Heart left ventricle (tissue), 16 donors: Measurements from ENCODE around the gene PCSK6. TPM values are rescaled to one million over a fixed set of nuclear protein-coding genes. Genes with fewer than 3 reads are reported as not detected.

Experiments used
- ATAC-seq, 4 donors: fragments of 200-7000 bp; cut with Tn5 transposase; one replicate each; pipeline ENCODE4 v1.9.1; 2020 to 2022; ENCODE audit warnings: moderate library complexity in 4 of 4, mild to moderate bottlenecking in 3 of 4, moderate number of reproducible peaks in 1 of 4
- DNase-seq, 5 donors: peaks; one replicate each; pipeline ENCODE4 v3.0.0-alpha.2; 2020
- H3K27ac ChIP-seq, 12 donors: fragments of 200-600 bp; sonication (generic) in 4 of 12; one replicate each; pipeline versions ENCODE4 v1.5.0 to v1.8.0; 2016 to 2022; ENCODE audit warnings: mild to moderate bottlenecking in 2 of 12
- H3K27me3 ChIP-seq, 9 donors: fragments of 200-600 bp; sonication (generic) in 2 of 9; one replicate each; pipeline versions ENCODE4 v1.5.1 to v1.8.0; 2016 to 2022; ENCODE audit warnings: mild to moderate bottlenecking in 3 of 9
- H3K36me3 ChIP-seq, 9 donors: fragments of 200-600 bp; sonication (generic) in 2 of 9; one replicate each; pipeline versions ENCODE4 v1.5.0 to v1.8.0; 2018 to 2022; ENCODE audit warnings: mild to moderate bottlenecking in 2 of 9
- H3K4me1 ChIP-seq, 12 donors: fragments of 200-600 bp; sonication (generic) in 4 of 12; one replicate each; pipeline versions ENCODE4 v1.5.0 to v1.8.0; 2016 to 2022; ENCODE audit warnings: mild to moderate bottlenecking in 3 of 12
- H3K4me3 ChIP-seq, 12 donors: fragments of 200-600 bp; sonication (generic) in 4 of 12; one replicate each; pipeline versions ENCODE4 v1.5.0 to v1.8.0; 2017 to 2022; ENCODE audit warnings: mild to moderate bottlenecking in 9 of 12, moderate library complexity in 4 of 12
- H3K9me3 ChIP-seq, 12 donors: fragments of 200-600 bp; sonication (generic) in 4 of 12; one replicate each; pipeline versions ENCODE4 v1.5.0 to v1.8.0; 2016 to 2022; ENCODE audit warnings: mild to moderate bottlenecking in 1 of 12
- CTCF ChIP-seq, 12 donors: fragments of 200-600 bp; sonication (generic) in 4 of 12; IDR thresholded peaks; one replicate each; pipeline versions ENCODE4 v1.5.0 to v1.8.0; 2018 to 2022; ENCODE audit warnings: antibody characterized with exemption in 12 of 12, mild to moderate bottlenecking in 5 of 12
- POLR2A ChIP-seq, 2 donors: fragments of 450-650 bp; IDR thresholded peaks; one replicate each; pipeline ENCODE4 v1.6.1; 2017; ENCODE audit warnings: antibody characterized with exemption in 2 of 2, mild to moderate bottlenecking in 2 of 2, moderate library complexity in 2 of 2
- WGBS, 4 donors: extraction: QIAGEN DNeasy Blood & Tissue Kit in 2 of 4; methylation state at CpG; one replicate each; pipeline versions ENCODE4 v1.1.5 to v1.1.7; 2013 to 2018; 5-methylcytosine and 5-hydroxymethylcytosine counted together
- intact Hi-C, 10 donors: fragments of 100-400 bp; cut with DNase I; formaldehyde crosslinking; loops; one replicate each; pipeline versions ENCODE4 v1.11.1 to v1.14.2; 2022
- polyA plus RNA-seq, 2 donors: library from polyadenylated mRNA; stranded (reverse); fragments of 200-250 nt; gene quantifications; one replicate each; pipeline ENCODE4 v1.2.3, GENCODE V29; 2013
- total RNA-seq, 9 donors: library from RNA; depleted of rRNA in 2 of 9; stranded (reverse); fragments of >200 nt in 2 of 9; fragmentation: NEBNext Ultra II Directional in 3 of 9; extraction: Animal tissue kit (Norgen Biotek cat#: 25700) in 3 of 9; gene quantifications; one replicate each; pipeline versions ENCODE4 v1.1.0 to v1.2.4, GENCODE V29; 2016 to 2023
- donor health status: ischemic (EF 13 %, LVEDD 7.1; RV severe dilation, severe dysfunction).
- donor health status: healthy with polysubstance abuse.
- donor health status: DM: no; HTN: yes; CAD: no.
- donor health status: DM: no; HTN: no; CAD: no.
- donor health status: ischemic (EF 25% LVEDD 6.9; RV normal size, moderate dysfunction).
- donor health status: ischemic (EF 25% LVEDD 5.7; RV mildly dilated, moderate dysfunction).
- donor health status: healthy.
- donor health status: DM: yes; HTN: yes; CAD: no.
- donor health status: ischemic (EF 35%, LVEDD 5.7; RV mildly dilated, moderate dysfunction).
- donor health status: nonischemic (EF 11% LVEDD 7.7; RV severe dilation, severe dysfunction).
- donor health status: DM: yes; HTN: yes; CAD: no.
- donor health status: PGD.
- donor health status: ischemic (EF 29% LVEDD 5.4; RV normal size, mild dysfunction).
- donor health status: nonischemic (EF 23%, LVEDD 6.1; RV moderate dilation, normal function).

PCSK6 gene
- total and polyA plus RNA-seq, 11 donors: 7.3 to 41.7 (median 22.3) TPM

GRCh38 chr15:101388046-101388445, 101.5 kb downstream of the PCSK6 start:
- Histone ChIP-seq H3K4me1 (no peaks in the 10 kb centered on the region), H3K27ac (no peak overlapping the region), H3K4me3 (no peak overlapping the region), H3K36me3 (peaks cover 0 to 59% (median 0%) of the 10 kb centered on the region in 9 donors), H3K9me3 (no peaks in the 10 kb centered on the region), H3K27me3 (no peaks in the 10 kb centered on the region)
- DNase-seq (no peak), ATAC-seq (no peak)
- TF ChIP-seq POLR2A (IDR thresholded peaks at IDR 0.05) (no peak), CTCF (IDR thresholded peaks at IDR 0.05) (no peak)
- 70 to 91% (median 88%) methylated on average over 6 of the region's 6 CpGs for WGBS, 4 donors
- intact Hi-C loops: loop anchor here in 1 of 10 donors (10.0 kb wide), 1 partner anchor 47 kb away; no protein-coding TSS in a partner anchor

GRCh38 chr15:101387574-101387973, 101.9 kb downstream of the PCSK6 start:
- intact Hi-C loops: loop anchor here in 1 of 10 donors (10.0 kb wide), 1 partner anchor 47 kb away; no protein-coding TSS in a partner anchor
- no peaks in the 10 kb centered on the region for H3K9me3 ChIP-seq
- 70 to 95% (median 79%) methylated on average over 9 of the region's 9 CpGs for WGBS, 4 donors

GRCh38 chr15:101386967-101387366, 102.5 kb downstream of the PCSK6 start:
- WGBS, 4 donors: 76 to 93% (median 87%) methylated on average over 10 of the region's 10 CpGs
- intact Hi-C loops: loop anchor here in 1 of 10 donors (10.0 kb wide), 1 partner anchor 48 kb away; no protein-coding TSS in a partner anchor
- Histone ChIP-seq H3K27me3 (no peaks in the 10 kb centered on the region), H3K27ac (no peak overlapping the region), H3K4me3 (no peak overlapping the region), H3K36me3 (peaks cover 0 to 52% (median 0%) of the 10 kb centered on the region in 9 donors), H3K9me3 (no peaks in the 10 kb centered on the region), H3K4me1 (no peaks in the 10 kb centered on the region)
- DNase-seq (no peak), ATAC-seq (no peak)
- TF ChIP-seq CTCF (IDR thresholded peaks at IDR 0.05) (no peak), POLR2A (IDR thresholded peaks at IDR 0.05) (no peak)

More at GRCh38 chr15:101387574-101387973, 101.9 kb downstream of the PCSK6 start:
- Histone ChIP-seq H3K4me3 (no peak overlapping the region), H3K27ac (no peak overlapping the region), H3K27me3 (no peaks in the 10 kb centered on the region), H3K36me3 (peaks cover 0 to 56% (median 0%) of the 10 kb centered on the region in 9 donors), H3K4me1 (no peaks in the 10 kb centered on the region)
- ATAC-seq: no peak
- TF ChIP-seq CTCF (IDR thresholded peaks at IDR 0.05): no peak
- no peak for TF ChIP-seq POLR2A (IDR thresholded peaks at IDR 0.05)
- no peak for DNase-seq

- Histone ChIP-seq H3K36me3 (peaks cover 0 to 46% (median 0%) of the 10 kb centered on the region in 9 donors), H3K9me3 (no peaks in the 10 kb centered on the region), H3K27ac (no peak overlapping the region), H3K4me3 (no peak overlapping the region), H3K27me3 (no peaks in the 10 kb centered on the region), H3K4me1 (no peaks in the 10 kb centered on the region)
- WGBS, 4 donors: 92 to 96% (median 95%) methylated on average over 18 of the region's 18 CpGs
- DNase-seq (no peak), ATAC-seq (no peak)
- no peak for TF ChIP-seq POLR2A (IDR thresholded peaks at IDR 0.05)
- TF ChIP-seq CTCF (IDR thresholded peaks at IDR 0.05): no peak
- intact Hi-C loops: loop anchor here in 1 of 10 donors (10.0 kb wide), 1 partner anchor 49 kb away; no protein-coding TSS in a partner anchor
Measured at GRCh38 chr15:101386006-101386405, 103.5 kb downstream of the PCSK6 start.
